ENCODE data around the gene KCNJ15.
A peak's percentile ranks its signal among the peaks of the same experiment; 100 is the strongest.

KCNJ15 gene

GRCh38 chr21:38256599-38257302 lies at the start of gene KCNJ15:
TSS of gene KCNJ15 (plus strand) at chr21:38256991. CDS start at chr21:38299262, 42,271 bp downstream.
- no peak within 1 kb of the TSS for H3K27ac ChIP-seq (ENCODE audit: low read depth, low read length)
- no peaks in the 10 kb centered on the region for H3K79me2 ChIP-seq (ENCODE audit: control insufficient read depth, insufficient read depth, low read length, unreplicated experiment)
- peaks cover 7% of the 10 kb centered on the region for H3K4me1 ChIP-seq (ENCODE audit: control insufficient read depth, insufficient read depth, low read length, unreplicated experiment)
- no peak within 1 kb of the TSS for H3K4me3 ChIP-seq (ENCODE audit: low read depth, low read length)
- no peaks in the 10 kb centered on the region for H3K27me3 ChIP-seq (ENCODE audit: insufficient read depth, low read length)
- H3K36me3 ChIP-seq (ENCODE audit: insufficient read depth, low read length), result no peaks in the 10 kb centered on the region
- H2AFZ ChIP-seq (ENCODE audit: low read length, unreplicated experiment), result no peak within 1 kb of the TSS

- no peaks in the 10 kb centered on the region for H3K36me3 ChIP-seq (ENCODE audit: insufficient read depth, low read length)
- no peak overlapping the region for H3K27ac ChIP-seq (ENCODE audit: low read depth, low read length)
- no peak overlapping the region for H2AFZ ChIP-seq (ENCODE audit: low read length, unreplicated experiment)
- H3K27me3 ChIP-seq (ENCODE audit: insufficient read depth, low read length), result peaks cover 24% of the 10 kb centered on the region
- no peaks in the 10 kb centered on the region for H3K4me1 ChIP-seq (ENCODE audit: control insufficient read depth, insufficient read depth, low read length, unreplicated experiment)
- H3K79me2 ChIP-seq (ENCODE audit: control insufficient read depth, insufficient read depth, low read length, unreplicated experiment), result no peaks in the 10 kb centered on the region
- no peak overlapping the region for H3K4me3 ChIP-seq (ENCODE audit: low read depth, low read length)
These were observed 48.7 kb upstream of the KCNJ15 start for GRCh38 chr21:38208118-38208517.

GRCh38 chr21:38211321-38211720 lies 45.5 kb upstream of the KCNJ15 start:
- Histone ChIP-seq H3K27me3 (ENCODE audit: insufficient read depth, low read length) (peaks cover 27% of the 10 kb centered on the region), H3K36me3 (ENCODE audit: insufficient read depth, low read length) (no peaks in the 10 kb centered on the region), H3K4me3 (ENCODE audit: low read depth, low read length) (no peak overlapping the region), H2AFZ (ENCODE audit: low read length, unreplicated experiment) (no peak overlapping the region), H3K79me2 (ENCODE audit: control insufficient read depth, insufficient read depth, low read length, unreplicated experiment) (no peaks in the 10 kb centered on the region), H3K27ac (ENCODE audit: low read depth, low read length) (no peak overlapping the region), H3K4me1 (ENCODE audit: control insufficient read depth, insufficient read depth, low read length, unreplicated experiment) (no peaks in the 10 kb centered on the region)

GRCh38 chr21:38212706-38213105 lies 44.1 kb upstream of the KCNJ15 start:
- no peaks in the 10 kb centered on the region for H3K36me3 ChIP-seq (ENCODE audit: insufficient read depth, low read length)
- H3K27me3 ChIP-seq (ENCODE audit: insufficient read depth, low read length), result peaks cover 27% of the 10 kb centered on the region
- H3K79me2 ChIP-seq (ENCODE audit: control insufficient read depth, insufficient read depth, low read length, unreplicated experiment), result no peaks in the 10 kb centered on the region
- H3K4me3 ChIP-seq (ENCODE audit: low read depth, low read length), result no peak overlapping the region
- no peak overlapping the region for H2AFZ ChIP-seq (ENCODE audit: low read length, unreplicated experiment)
- H3K4me1 ChIP-seq (ENCODE audit: control insufficient read depth, insufficient read depth, low read length, unreplicated experiment), result no peaks in the 10 kb centered on the region
- no peak overlapping the region for H3K27ac ChIP-seq (ENCODE audit: low read depth, low read length)

GRCh38 chr21:38219049-38219628 lies 37.7 kb upstream of the KCNJ15 start:
- no peak overlapping the region for H3K4me3 ChIP-seq (ENCODE audit: low read depth, low read length)
- peak overlapping the region; percentile 84 for H3K27ac ChIP-seq (ENCODE audit: low read depth, low read length)
- no peaks in the 10 kb centered on the region for H3K79me2 ChIP-seq (ENCODE audit: control insufficient read depth, insufficient read depth, low read length, unreplicated experiment)
- H3K4me1 ChIP-seq (ENCODE audit: control insufficient read depth, insufficient read depth, low read length, unreplicated experiment), result peaks cover 17% of the 10 kb centered on the region
- H3K27me3 ChIP-seq (ENCODE audit: insufficient read depth, low read length), result no peaks in the 10 kb centered on the region
- H2AFZ ChIP-seq (ENCODE audit: low read length, unreplicated experiment), result peak overlapping the region; percentile 89
- 0 out of 2 replicates have a peak, but pooled peaks cover 5% of the 10 kb centered on the region for H3K36me3 ChIP-seq (ENCODE audit: insufficient read depth, low read length)

- H3K4me3 ChIP-seq (ENCODE audit: low read depth, low read length), result no peak overlapping the region
- no peaks in the 10 kb centered on the region for H3K79me2 ChIP-seq (ENCODE audit: control insufficient read depth, insufficient read depth, low read length, unreplicated experiment)
- H3K36me3 ChIP-seq (ENCODE audit: insufficient read depth, low read length), result peaks cover 9% of the 10 kb centered on the region; the same call in 1 of the 2 replicates
- peak overlapping the region; percentile 84 for H3K27ac ChIP-seq (ENCODE audit: low read depth, low read length)
- H3K4me1 ChIP-seq (ENCODE audit: control insufficient read depth, insufficient read depth, low read length, unreplicated experiment), result peaks cover 17% of the 10 kb centered on the region
- no peaks in the 10 kb centered on the region for H3K27me3 ChIP-seq (ENCODE audit: insufficient read depth, low read length)
- H2AFZ ChIP-seq (ENCODE audit: low read length, unreplicated experiment), result no peak overlapping the region
These were observed 36.5 kb upstream of the KCNJ15 start for GRCh38 chr21:38220270-38220737.

- Histone ChIP-seq H3K27ac (ENCODE audit: low read depth, low read length) (peak overlapping the region; percentile 84), H3K79me2 (ENCODE audit: control insufficient read depth, insufficient read depth, low read length, unreplicated experiment) (no peaks in the 10 kb centered on the region), H2AFZ (ENCODE audit: low read length, unreplicated experiment) (no peak overlapping the region), H3K36me3 (ENCODE audit: insufficient read depth, low read length) (peaks cover 9% of the 10 kb centered on the region; the same call in 1 of the 2 replicates), H3K4me1 (ENCODE audit: control insufficient read depth, insufficient read depth, low read length, unreplicated experiment) (peaks cover 17% of the 10 kb centered on the region), H3K27me3 (ENCODE audit: insufficient read depth, low read length) (no peaks in the 10 kb centered on the region), H3K4me3 (ENCODE audit: low read depth, low read length) (no peak overlapping the region)
These were observed 35.2 kb upstream of the KCNJ15 start for GRCh38 chr21:38221594-38221993.

- H3K27ac ChIP-seq (ENCODE audit: low read depth, low read length), result no peak overlapping the region
- H2AFZ ChIP-seq (ENCODE audit: low read length, unreplicated experiment), result no peak overlapping the region
- H3K36me3 ChIP-seq (ENCODE audit: insufficient read depth, low read length), result peaks cover 9% of the 10 kb centered on the region; the same call in 1 of the 2 replicates
- H3K4me1 ChIP-seq (ENCODE audit: control insufficient read depth, insufficient read depth, low read length, unreplicated experiment), result peaks cover 17% of the 10 kb centered on the region
- no peaks in the 10 kb centered on the region for H3K79me2 ChIP-seq (ENCODE audit: control insufficient read depth, insufficient read depth, low read length, unreplicated experiment)
- H3K4me3 ChIP-seq (ENCODE audit: low read depth, low read length), result no peak overlapping the region
- no peaks in the 10 kb centered on the region for H3K27me3 ChIP-seq (ENCODE audit: insufficient read depth, low read length)
These were observed 32.8 kb upstream of the KCNJ15 start for GRCh38 chr21:38223893-38224540.

DNA sequence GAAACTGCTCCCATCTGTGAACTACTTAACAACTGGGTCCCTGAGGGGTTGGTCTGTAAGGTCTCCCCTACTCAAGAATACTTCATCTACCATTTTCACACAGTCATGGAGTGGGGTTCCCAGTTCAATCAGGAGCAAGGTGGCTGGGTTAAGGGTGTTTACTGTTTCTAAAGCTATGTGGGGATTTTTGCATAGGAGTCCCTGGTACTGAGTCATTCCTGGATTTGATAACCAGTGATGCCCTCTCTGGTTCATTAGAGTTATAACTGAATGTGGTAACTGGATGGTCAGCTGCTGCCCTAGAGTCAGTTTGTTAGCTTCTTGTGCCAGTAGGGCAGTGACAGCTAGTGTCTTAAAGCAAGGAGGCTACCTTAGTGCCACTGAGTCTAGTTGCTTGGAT lies 29.4 kb upstream of the KCNJ15 start:
- Histone ChIP-seq H3K4me3 (ENCODE audit: low read depth, low read length) (no peak overlapping the region), H3K27me3 (ENCODE audit: insufficient read depth, low read length) (no peaks in the 10 kb centered on the region), H2AFZ (ENCODE audit: low read length, unreplicated experiment) (no peak overlapping the region), H3K4me1 (ENCODE audit: control insufficient read depth, insufficient read depth, low read length, unreplicated experiment) (no peaks in the 10 kb centered on the region), H3K27ac (ENCODE audit: low read depth, low read length) (no peak overlapping the region), H3K79me2 (ENCODE audit: control insufficient read depth, insufficient read depth, low read length, unreplicated experiment) (no peaks in the 10 kb centered on the region), H3K36me3 (ENCODE audit: insufficient read depth, low read length) (peaks cover 9% of the 10 kb centered on the region; the same call in 1 of the 2 replicates)

DNA sequence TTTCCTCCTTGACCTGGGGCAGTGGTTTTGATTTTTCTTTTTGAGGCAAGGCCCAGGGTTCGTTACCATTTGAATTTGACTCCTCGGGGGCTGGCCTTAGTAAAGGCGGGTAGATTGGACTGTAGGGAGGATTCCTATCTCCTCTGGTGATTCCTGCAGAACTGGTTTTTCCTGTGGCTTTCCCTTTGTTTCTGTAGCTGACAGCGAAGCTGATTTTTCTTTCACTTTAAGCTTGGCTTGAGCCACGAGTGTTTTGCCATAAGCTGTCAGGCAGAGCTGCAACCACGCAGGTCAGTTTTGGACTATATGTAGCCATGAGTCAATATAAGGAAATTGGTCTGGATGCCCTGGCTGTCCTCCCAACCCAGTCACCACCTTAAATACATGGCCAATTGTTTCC lies 28.7 kb upstream of the KCNJ15 start:
- Histone ChIP-seq H3K27me3 (ENCODE audit: insufficient read depth, low read length) (no peaks in the 10 kb centered on the region), H3K36me3 (ENCODE audit: insufficient read depth, low read length) (peaks cover 4% of the 10 kb centered on the region; the same call in 1 of the 2 replicates), H3K4me3 (ENCODE audit: low read depth, low read length) (no peak overlapping the region), H3K79me2 (ENCODE audit: control insufficient read depth, insufficient read depth, low read length, unreplicated experiment) (no peaks in the 10 kb centered on the region), H3K4me1 (ENCODE audit: control insufficient read depth, insufficient read depth, low read length, unreplicated experiment) (no peaks in the 10 kb centered on the region), H2AFZ (ENCODE audit: low read length, unreplicated experiment) (no peak overlapping the region), H3K27ac (ENCODE audit: low read depth, low read length) (no peak overlapping the region)

All from ACC112 (cell line).